KOPT-K1 (cell line): ENCODE measurements around the gene CAPN5.

Source experiments
- H3K27ac ChIP-seq: fragments of 200-600 bp; sonication (generic); 2 replicates; pipeline ENCODE4 v1.5.1; 2016; ENCODE audit warnings: antibody characterized with exemption, mild to moderate bottlenecking, low read depth, low read length; ENCODE audit not compliant: poor library complexity, severe bottlenecking
- H3K36me3 ChIP-seq: fragments of 200-600 bp; sonication (generic); 2 replicates; pipeline ENCODE4 v1.5.1; 2017; ENCODE audit warnings: antibody characterized with exemption, mild to moderate bottlenecking, low read length, moderate library complexity; ENCODE audit not compliant: insufficient read depth
- H3K9me3 ChIP-seq: fragments of 200-600 bp; sonication (generic); 2 replicates; pipeline ENCODE4 v1.5.1; 2017; ENCODE audit warnings: antibody characterized with exemption, low read length, mild to moderate bottlenecking; ENCODE audit not compliant: insufficient read depth, poor library complexity, severe bottlenecking

CAPN5 gene

DNA sequence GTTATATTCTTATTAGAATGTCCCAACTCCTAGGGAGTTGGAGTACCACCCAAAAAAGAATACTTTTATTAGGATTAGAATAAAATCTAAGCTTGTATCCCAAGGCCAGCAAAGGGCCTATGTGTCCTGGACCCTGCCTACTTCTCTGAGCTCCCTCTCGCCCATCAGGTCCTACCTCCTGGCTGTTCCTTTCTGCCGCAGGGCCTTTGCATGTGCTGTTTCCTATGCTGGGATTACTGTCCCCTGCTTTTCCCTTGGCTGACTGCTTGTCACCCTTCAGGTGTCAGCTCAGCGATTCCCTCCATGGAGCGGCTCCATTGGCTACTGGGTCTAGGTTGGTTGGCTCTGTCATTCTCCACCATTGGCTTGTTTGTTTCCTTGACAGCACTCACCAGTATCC, 74.7 kb downstream of the CAPN5 start:
- no peaks in the 10 kb centered on the region for H3K9me3 ChIP-seq
- no peaks in the 10 kb centered on the region for H3K36me3 ChIP-seq
- H3K27ac ChIP-seq = no peak overlapping the region

DNA sequence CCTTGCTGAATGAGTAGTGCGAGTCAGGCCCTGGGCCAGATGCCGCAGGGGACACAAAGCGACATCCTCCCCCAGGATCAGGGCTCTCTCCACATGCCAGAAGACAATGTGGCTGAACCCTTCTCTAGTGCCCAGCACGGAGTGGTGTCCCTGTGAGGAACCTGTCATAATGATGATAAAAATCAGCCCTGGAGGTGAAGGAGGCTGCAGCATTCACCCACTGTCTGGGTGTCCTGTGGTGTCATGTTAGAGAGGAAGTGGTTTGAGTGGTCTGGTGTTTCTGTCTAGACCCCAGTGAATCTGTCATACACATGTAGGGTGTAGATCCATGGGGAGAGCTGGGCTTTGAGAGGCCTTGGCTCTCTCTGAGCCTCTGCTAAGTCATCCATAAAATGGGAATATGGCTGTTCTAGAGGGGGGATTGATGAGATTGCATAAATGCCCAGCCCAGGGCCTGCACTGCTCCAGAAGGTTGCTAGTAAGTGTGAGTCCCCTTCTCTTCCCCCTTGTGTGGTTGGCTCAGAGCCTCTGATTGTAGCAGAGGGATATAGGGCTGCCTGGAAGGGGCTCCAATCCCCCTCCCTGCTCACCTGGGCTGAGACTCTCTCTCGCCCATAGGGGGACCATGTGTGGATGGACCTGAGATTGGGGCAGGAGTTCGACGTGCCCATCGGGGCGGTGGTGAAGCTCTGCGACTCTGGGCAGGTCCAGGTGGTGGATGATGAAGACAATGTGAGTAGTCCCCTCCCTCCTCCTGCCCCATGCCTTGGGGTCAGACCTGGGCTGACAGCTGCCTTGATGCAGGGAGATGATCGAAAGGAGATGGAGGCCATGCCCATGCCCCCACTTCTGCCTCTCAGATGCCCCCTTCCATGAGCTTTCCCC, 75.6 kb downstream of the CAPN5 start:
- Histone ChIP-seq H3K36me3 (no peaks in the 10 kb centered on the region), H3K27ac (no peak overlapping the region), H3K9me3 (no peaks in the 10 kb centered on the region)

DNA sequence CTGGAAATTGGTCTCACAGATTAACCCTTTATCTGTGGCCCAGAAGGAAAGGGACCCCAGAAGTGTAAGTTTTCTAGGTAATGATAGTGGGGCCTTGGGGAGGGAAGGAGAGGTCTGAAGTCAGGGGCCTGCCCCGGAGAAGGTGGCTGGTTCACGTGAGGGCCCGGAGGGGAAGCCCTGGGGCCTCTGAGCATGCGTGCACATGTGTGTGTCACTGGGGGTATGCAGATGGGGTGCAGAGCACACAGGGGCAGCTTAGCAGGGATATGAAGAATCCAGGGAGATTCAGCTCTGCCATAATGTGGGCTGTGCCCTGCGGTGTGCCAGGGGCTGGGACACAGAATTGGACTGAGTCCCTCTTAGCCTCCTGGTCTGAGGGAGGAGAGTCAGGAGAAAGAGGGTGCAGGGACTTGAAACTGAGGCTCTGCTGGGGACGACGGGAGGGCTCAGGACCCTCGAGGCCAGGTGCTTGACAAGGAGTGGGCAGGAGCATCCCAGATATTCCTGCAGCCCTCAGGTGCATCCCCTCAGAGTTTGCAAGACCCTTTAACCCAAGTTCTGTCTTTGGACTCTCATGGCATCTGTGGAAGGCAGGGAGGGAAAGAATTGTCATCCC, 76.7 kb downstream of the CAPN5 start:
- Histone ChIP-seq H3K36me3 (no peaks in the 10 kb centered on the region), H3K9me3 (no peaks in the 10 kb centered on the region), H3K27ac (no peak overlapping the region)

DNA sequence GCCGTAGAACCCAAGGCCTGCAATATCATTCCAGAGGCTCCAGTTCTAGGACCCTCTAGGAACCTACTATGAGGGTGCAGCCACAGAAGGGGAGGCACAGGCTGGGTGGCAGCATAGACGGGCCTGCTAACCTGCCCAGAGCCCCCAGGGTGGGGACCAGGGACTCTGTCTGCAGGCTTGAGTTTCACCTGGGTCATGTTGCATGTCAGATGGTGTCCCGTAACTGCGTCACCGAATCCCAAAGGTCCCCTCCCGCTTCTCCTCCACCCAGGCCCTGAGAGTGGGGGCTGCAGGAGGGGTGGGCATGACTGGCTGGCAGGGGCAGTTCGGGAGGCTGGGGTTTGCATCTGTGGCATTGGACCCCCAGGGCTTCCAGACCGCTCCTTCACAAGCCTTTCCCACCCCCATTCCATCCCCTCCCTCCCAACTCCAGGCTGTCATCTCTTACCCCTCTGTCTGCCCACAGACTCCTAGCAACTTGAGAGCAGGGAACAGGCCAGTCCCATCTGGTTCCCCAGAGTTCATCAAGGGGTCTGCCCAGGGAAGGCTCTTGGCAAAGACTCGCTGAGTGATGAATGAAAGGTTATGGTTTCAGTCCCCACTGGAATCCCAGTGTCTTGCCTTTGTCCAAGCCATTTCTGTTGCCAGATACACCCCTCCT, 77.6 kb downstream of the CAPN5 start:
- Histone ChIP-seq H3K27ac (no peak overlapping the region), H3K36me3 (no peaks in the 10 kb centered on the region), H3K9me3 (no peaks in the 10 kb centered on the region)

DNA sequence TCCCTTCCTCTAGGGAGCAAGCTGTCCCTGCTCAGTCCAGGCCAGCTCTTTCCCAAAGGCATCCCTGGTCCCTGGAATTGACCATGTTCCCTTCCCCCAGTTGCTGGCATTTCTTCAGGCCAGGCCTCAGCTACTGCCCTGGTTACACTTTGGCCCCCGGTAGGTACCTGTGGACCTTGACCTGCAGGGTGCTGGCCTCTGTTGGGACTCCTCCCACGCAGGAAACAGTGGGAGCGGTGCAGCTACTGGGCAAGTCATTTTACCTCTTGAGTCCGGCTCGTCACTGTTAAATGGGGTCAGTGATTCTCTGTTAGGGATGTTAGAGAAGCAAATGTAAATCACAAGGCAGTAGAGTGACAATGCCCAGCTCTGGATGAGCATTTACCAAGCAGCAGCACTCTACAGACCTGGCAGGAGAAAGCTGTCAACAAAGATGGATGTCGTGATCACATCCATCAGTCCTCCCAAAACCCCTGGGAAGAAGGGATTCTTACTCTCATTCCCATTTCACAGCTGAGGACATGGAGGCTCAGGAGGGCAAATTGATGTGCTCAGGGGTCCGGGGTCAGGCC, 78.2 kb downstream of the CAPN5 start:
- H3K9me3 ChIP-seq = no peaks in the 10 kb centered on the region
- no peak overlapping the region for H3K27ac ChIP-seq
- no peaks in the 10 kb centered on the region for H3K36me3 ChIP-seq

DNA sequence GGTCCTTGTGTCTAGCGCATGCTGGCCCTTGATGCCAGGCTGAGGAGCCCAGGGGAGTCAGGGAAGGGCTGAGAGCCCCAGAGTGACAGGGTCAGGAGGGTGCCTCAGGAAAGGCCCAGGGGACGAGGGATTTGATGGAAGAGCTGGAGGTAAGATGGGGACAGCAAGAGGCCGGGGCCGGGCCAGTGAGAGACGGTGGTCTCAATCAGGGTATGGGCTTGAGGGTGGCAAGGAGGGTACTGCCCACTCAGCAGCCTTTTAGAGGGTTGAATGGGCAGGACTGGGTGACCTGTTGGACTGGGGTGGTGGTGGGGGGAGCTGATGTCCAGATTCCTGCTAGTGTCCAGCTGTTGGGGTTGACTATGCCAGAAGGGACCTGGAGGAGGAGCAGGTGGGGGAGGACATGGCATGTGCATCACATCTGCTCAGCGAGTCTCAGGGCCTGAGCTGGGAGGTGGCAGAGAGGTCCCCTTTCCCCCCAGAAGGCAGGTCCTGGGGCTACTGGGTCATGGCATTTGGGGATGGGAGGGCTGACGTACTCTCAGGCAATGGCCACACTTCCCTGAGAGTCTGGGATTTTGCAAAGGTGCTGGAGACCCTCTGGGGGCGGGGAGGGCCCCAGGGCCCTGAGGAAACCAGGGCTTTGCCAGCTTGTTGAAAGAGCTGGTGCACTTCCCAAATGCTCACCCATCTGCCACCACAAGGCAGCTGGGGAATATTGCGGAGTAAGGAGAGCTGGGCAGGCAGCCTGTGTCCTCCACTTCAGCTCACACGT, 79.7 kb downstream of the CAPN5 start:
- H3K27ac ChIP-seq = no peak overlapping the region
- H3K36me3 ChIP-seq = no peaks in the 10 kb centered on the region
- no peaks in the 10 kb centered on the region for H3K9me3 ChIP-seq

DNA sequence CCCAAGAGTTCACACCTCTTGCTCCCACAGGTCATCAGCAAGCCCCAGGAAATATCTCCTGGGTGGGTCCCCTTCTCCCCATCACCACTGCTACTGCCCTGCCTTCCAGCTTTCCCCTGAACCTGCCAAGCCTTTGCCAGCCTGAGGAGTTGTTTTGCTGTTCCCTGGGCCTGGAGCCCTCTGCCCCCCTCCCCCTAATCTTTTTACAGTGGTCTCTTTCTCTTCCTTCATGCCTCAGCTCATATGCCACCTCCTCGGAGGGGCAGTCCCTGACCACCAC, 80.2 kb downstream of the CAPN5 start:
- Histone ChIP-seq H3K36me3 (no peaks in the 10 kb centered on the region), H3K27ac (no peak overlapping the region), H3K9me3 (no peaks in the 10 kb centered on the region)

DNA sequence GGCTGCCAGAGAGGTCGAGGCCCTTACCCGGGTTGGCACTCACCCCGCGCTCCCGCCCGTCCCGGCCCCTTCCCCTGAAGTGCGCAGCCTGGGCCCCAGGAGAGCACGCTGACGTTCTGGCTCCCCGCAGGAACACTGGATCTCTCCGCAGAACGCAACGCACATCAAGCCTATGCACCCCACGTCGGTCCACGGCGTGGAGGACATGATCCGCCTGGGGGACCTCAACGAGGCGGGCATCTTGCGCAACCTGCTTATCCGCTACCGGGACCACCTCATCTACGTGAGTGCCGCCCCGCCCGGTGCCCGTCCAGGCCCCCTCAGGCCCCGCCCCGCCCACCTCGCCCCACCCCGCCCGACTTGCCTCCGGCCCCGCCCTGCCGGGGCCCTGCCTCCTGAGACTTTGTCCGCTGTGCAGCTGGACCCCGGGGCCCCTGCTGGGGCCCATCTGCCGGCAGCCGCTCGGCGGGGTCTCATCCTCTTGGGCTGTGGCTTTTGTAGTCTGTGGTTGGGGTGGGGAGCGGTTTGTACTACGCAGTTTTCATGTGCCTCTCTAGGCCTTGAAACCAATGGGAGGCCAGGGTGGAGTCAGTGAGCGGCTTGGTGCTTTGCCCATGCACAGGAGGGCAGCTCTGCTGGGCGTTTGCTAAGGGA, 81.0 kb downstream of the CAPN5 start:
- Histone ChIP-seq H3K9me3 (no peaks in the 10 kb centered on the region), H3K27ac (no peak overlapping the region), H3K36me3 (no peaks in the 10 kb centered on the region)

DNA sequence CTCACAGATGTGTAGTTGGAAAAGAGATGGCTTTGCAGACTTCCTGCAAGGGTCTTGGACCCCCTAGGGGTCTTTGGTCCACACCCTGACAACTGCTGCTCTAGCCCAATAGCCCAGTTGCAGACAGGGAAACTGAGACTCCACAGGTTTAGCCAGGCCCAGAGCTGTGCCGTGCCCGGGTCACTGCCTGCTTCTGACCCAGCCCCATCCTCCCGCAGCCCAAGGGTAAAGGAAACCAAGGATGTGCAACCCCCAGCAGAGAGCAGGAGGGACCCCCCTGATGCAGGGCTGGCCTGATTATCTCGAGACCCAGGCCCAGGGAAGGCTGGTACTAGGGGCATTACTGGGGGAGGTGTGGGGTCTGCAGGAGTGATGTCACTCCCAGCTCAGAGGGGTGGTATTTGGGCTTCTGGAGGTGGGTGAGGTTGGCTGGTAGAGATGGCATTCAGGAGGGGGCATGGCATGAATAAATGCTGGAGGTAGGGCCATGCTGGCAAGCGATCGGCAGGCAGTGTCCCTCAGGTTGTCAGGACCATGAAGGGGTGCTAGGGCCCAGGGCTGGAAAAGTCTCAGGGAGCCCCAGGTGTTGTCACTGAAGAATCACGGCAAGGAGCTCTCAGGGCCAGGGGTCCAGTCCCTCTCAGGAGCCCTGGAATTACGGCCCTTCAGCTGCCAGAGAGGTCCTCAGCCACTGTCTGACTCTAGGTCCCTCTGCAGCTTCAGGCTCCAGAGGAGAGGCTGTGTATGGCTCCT, 82.4 kb downstream of the CAPN5 start:
- Histone ChIP-seq H3K27ac (no peak overlapping the region), H3K9me3 (no peaks in the 10 kb centered on the region), H3K36me3 (no peaks in the 10 kb centered on the region)

DNA sequence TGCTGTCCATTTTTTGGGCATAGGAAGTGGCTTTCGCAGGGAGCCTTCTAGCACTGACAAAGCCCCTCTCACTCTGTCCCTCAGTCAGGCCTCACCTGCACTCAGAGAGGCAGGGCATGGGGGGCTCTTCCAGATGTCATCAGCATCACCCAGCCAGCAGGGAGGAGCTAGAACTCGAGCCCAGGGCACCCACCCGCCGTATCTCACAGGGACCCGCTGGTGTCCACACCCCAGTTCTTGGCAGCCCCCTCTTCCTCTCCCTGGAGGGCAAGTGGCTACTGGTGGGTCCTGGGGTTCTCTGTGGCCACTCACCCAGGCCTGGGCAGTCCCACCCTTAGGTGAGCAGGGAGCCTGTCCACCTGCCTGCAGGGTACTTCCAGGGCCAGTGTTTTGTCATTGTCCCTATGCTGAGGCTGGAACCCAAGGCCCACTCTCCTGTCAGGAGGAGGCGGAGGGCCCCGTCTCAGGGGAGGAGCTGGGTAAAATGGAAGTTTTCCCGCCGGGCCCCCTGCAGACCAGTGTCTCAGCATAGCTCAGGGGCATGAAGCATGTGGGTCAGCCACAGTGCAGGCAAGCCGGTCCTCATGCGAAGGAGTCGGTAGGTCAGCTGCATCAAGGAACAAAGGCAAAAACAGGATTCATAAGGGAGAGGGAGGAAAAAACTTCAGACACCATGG, 83.1 kb downstream of the CAPN5 start:
- no peaks in the 10 kb centered on the region for H3K36me3 ChIP-seq
- H3K27ac ChIP-seq = no peak overlapping the region

DNA sequence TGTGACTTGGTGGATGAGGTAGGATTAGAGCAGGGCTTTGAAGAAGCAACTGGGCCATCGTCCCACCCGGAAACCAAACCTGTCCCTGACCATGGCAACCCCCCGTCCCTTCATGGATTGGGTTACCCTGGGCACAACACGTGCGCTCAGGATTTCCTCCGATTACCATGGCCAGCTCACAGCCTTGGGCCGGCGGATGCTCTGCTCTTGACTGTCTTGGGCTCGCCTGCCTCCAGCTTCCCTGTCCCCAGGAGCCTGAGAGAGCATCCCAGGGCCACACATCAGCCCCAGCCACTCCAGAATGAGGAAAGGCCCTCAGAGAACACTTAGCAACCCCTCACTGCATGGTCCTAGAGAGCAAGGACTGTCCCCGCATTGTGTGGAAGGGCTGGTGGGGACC, 84.1 kb downstream of the CAPN5 start:
- Histone ChIP-seq H3K27ac (no peak overlapping the region), H3K9me3 (no peaks in the 10 kb centered on the region), H3K36me3 (no peaks in the 10 kb centered on the region)

More for the DNA sequence above, 83.1 kb downstream of the CAPN5 start:
- H3K9me3 ChIP-seq = no peaks in the 10 kb centered on the region

DNA sequence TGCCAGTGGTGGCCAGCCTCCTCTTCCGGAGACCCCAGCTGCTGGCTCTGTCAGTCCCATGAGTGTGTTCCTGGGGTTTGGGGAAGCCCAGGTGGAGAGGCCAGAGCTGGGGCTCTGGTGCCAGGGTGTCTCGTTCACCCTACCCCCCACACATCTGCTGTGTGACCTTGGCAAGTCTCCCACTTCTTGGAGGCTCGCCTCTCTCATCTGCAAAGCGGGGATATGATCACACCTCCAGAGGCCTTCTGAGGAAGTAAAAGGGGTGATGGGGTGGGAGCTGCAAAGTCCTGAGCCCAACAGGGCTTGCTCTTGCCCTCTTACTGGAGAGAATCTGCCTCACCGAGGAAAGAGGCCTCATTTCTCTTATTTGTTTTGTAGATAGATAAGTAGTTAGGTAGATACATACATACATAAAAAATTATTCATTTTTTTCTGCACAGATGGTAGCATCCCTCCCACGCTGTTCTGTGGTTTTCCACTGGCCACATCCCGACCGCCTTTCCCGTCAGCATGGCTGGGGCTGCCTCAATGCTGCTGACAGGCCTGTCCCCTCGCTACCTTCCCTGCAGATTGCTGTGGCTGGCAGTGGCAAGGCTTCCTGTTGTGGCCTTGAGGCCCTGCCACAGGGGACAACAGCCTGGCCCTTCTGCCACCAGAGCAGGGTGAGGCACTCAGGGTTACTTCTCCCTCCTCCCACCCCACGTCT, 85.2 kb downstream of the CAPN5 start:
- no peaks in the 10 kb centered on the region for H3K9me3 ChIP-seq
- no peaks in the 10 kb centered on the region for H3K36me3 ChIP-seq
- no peak overlapping the region for H3K27ac ChIP-seq

DNA sequence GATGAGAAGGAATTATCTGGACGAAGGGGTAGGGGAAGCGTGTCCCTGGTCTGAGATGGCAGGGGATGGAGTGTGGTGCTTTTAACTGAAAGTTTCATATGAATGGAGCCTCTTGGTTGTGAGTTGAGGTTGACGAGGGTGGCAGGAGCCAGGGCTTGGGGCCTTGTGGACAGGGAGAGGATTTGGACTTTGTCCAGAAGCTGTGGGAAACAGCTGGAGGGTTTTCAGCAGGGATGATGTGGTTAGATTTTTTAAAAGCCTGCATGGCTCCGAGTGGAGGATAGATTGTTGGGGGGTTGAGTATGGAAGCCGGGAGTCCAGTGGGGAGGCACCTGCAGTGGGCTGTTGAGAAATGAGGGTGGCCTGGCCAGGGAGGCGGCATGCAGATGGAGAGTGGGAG, 86.1 kb downstream of the CAPN5 start:
- H3K36me3 ChIP-seq = no peaks in the 10 kb centered on the region
- no peak overlapping the region for H3K27ac ChIP-seq

More for the DNA sequence above, 86.1 kb downstream of the CAPN5 start:
- no peaks in the 10 kb centered on the region for H3K9me3 ChIP-seq
